HG02973 (cell line): ENCODE measurements around the gene REG3G.

ENCODE experiments used
- ATAC-seq: cut with Tn5 transposase; IDR thresholded peaks from one replicate; pipeline ENCODE4 v1.9.1; 2021; ENCODE audit warnings: moderate library complexity; ENCODE audit not compliant: unreplicated experiment

REG3G gene

DNA sequence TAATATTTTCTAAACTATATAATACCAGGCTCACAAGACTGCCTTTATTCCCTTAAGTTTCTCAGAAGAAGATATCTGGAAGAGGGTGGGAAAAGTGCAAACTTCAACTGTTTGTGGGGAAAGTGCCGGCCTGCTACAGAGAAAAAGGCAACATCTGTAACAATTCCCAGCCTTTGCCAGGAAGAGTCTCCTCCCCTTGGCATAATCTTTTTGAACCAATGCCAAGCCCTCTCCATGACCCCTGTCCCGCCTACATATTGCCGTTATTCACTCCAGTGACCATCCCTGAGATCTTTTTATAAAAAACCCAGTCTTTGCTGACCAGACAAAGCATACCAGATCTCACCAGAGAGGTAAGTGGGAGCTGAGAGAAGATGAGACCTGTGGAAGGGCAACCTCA is at the start of gene REG3G:
Gene REG3G (plus strand): TSS at position 282 of the 400 bp plus-strand sequence. CDS start 392 bp downstream, outside the sequence.
- ATAC-seq, result no peak

DNA sequence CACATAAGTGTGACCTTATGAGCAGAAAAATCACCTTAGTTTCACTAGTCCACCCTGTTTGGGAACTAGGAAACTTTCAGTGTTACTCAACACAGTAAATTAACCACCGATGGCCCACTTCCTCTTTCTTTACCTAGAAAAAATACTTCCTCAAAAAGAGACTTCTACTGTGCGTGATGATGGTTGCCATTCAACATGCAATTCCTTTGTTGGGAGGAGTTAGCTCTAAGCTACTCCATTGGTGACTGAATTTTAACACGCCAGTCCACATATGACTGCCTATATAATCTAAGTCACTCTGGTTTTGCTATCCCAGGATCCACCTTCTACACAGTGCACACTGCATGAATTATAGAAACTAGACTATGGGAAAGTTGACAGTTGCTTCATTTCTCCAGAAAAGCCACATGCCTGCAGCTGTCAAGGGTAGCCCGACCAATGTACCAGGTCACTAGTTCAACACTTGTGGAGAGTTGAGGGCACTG is 47.8 kb upstream of the REG3G start:
- ATAC-seq, result peak; percentile 98

DNA sequence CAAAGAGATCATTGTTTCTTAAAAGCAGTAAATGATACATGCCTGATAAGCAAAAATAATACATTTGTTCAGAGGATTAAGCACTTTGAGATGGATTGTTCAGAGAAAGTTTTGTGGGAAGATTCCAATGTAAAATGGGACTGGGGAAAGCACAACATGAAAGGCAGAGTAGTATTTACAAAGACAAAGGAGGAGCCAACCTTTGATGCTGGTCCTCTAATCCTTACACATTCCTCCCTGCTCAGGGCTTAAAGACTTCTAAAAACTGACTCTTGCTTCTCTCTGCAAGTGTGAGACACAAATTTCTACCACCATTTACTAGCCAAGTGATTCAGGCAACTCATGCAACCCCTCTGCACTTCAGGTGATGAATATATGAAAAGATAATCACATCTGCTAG is 47.2 kb upstream of the REG3G start:
- no peak for ATAC-seq

DNA sequence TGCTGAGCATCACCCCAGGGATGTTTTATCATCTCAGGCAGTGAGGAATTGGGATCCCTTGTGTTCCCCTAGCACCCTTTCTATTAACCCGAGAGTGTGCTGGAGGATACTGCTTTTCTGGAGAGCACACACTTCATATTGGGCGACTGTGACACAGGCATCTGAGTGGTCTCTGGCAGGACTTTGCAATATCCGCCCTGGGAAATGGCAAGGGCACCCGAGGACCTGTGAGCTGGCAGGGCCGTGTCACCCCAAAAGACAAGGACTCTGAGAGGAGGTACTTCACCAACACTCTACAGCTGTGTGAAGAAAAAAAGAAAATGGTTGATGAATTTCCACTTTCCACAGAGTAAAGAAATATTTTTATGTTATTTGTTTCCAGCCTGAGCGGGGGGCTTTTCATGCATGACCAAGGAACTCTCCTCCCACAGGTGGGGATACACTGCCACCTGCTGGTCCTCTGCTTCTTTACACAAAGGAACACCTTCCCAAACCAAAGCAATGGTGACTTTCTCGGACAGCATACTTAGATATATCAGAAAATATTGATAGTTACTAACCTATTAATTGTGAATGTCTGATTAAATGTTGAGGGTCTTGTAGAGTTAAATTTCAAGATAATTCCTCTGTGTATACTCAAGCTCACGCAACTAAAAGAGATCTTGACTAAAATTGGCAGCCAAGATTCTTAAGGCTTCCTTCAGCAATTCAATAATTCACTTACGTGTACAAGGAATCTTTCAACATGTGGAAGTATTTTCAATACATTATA is 45.9 kb upstream of the REG3G start:
- no peak for ATAC-seq

DNA sequence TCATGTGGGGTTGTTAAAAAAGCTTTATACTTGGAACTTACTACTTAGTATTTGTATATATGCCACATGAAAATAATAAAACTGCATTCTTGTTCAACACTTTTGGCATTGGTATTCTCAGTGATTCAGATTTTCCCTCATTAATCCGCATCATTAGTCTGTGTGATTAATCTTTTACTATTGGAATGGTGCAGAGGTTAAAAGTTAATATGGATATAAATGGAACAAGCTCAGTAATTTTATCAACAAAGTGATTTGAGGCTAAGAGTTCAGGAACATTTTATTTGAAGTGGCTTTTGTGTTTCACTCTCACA is 45.4 kb upstream of the REG3G start:
- no peak for ATAC-seq

DNA sequence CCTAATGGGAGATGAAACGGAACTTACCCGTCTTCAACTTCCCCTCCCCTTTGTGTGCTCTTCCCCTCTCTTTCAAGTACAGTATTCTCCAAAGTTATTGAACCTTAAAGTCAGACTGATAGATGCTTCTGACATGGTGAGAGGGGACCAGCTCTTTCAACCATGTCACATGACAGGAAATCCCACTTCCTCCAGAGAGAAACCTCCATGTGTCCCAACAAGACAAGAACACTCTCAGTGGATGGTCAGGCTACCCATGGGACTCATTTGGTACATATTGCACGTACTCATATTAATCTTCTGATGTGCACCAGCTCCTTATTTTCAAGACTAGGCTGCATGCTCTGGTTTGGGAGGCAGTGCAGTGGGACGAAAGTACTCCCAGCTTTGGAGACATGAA is 44.6 kb upstream of the REG3G start:
- no peak for ATAC-seq

DNA sequence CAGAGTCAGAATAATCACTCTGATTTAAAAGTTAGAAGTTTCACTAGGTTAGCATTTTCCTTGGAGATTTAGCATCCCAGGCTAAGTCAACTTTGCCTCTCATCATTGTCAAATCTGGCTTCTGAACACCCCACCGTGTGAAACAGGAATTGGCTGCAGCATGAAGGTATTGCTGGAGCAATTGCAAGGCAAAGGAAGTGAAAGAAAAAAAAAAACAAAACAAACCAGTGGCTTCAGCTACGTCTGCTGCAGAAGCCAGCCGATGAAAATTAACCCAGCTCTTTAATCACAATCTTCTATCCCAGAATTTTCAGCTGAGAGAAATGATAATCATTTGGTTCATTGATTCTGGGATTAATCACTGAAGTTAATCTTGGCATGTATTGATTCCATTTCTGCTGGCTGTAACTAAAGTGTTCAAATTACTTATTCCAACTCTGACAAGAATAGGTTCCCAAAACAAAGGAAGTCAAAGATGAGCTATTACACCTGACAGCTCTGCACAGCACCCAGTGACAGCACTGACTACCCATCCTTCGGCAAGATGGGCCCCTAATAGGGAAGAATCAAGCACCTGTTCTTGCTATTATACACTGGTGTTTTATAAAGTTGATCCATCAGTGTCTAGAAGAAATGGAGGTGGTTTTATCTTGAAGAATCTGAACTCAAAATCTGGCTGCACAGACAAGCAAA is 42.7 kb upstream of the REG3G start:
- no peak for ATAC-seq

DNA sequence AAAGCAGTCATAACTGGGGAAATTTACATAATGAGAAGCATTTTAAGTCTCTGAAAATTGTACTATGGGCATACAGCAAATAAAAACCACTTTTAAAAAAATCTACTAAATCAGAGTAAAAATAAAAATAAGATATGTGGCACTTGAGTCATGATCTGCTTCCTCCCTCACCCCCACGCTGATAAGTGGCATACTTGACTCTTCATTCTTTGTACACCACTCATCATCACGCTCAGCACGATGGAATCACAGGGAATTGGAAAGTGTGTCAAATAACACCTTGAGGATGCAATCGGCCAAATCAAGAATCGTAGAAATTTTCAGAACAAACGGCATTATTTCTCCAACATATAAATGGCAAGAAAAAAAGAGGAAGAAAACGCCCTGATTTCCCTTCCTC is 41.1 kb upstream of the REG3G start:
- ATAC-seq, result no peak

DNA sequence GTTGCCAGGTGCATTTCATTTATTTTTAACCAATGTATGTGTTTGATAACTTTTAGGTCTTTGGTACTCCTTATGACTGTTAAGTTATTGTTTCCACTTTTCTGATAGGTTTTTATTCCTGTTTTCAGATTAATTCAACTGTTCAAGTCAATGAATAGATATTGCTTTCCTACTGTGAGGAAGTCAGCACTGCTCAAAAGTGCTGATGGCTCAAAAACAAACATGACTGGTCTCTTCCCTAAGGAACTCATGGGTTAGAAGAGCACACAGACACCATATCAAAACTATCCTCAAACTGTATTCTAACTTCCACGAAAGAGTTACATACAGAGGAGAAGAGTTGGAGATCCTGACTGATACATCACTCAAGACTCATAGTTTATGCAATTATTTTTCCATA is 39.9 kb upstream of the REG3G start:
- ATAC-seq, result no peak

DNA sequence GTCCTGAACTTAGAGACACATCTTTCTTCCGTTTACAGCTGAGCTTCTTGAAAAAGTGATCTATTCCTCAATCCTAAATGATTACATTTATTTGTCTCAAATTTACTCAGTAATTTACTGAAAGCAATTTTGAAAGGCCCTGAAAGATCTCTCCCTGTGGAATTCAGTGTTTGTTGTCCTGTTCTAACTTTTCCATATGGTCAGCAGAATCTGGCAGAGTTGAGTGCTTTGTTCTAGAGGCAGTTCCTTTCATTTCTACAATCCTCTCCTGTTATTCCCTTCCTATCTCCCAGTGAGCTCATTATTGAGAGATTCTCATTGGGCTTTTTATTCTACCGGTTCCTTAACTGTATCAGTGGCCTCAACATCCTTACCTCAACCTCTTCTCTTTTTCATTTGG is 36.5 kb upstream of the REG3G start:
- ATAC-seq, result no peak

DNA sequence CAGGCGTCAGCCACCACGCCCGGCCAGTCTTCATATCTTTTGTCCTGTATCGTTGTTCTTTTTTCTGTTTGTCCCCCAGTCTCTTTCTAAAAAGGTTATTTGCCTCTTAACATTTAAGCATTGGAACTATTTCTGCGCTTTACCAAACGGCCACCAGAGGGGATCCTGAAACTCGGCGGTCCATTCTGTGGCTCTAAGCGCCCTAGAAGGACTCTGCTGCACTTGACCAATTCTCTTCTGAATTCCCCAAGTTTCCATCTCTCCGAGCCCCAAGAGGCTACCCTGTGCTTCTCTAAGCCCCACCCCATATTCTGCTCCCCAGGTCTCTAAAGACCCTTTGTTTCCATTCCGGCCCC is 33.1 kb upstream of the REG3G start:
- ATAC-seq, result no peak

DNA sequence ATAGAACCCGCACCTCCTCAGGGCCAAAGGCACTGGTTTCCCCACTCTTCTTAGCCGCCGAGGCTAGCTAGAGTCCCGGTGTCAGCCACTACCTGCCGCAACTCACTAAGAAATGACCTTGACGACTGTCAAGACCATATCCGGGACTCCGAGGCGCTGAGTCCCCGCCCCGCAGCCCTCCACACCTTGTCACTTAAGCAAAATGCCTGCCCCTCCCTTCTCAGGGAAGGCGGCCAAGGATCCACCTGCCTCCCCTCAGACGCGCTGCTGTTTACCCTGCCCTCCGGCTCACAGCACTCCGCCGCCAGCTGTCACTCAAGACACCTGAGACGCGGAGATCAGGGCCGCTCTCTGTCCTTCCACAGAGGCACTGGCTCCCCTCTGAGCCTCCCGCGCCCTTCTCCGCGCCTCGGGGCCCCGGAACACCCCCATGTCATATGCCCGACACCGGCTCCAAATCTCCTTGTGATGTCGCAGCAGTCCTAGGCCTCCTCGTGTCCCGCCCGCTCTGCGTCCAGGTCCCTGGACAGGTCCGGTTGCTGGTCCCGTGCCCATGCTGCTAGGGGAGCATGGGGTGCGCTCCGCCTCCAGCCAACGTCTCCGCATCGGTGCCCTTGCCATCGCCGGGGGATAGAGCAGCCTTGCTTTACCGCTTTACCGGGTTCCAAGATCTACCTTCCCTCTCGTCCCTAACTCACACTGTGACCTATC is 32.5 kb upstream of the REG3G start:
- no peak for ATAC-seq

DNA sequence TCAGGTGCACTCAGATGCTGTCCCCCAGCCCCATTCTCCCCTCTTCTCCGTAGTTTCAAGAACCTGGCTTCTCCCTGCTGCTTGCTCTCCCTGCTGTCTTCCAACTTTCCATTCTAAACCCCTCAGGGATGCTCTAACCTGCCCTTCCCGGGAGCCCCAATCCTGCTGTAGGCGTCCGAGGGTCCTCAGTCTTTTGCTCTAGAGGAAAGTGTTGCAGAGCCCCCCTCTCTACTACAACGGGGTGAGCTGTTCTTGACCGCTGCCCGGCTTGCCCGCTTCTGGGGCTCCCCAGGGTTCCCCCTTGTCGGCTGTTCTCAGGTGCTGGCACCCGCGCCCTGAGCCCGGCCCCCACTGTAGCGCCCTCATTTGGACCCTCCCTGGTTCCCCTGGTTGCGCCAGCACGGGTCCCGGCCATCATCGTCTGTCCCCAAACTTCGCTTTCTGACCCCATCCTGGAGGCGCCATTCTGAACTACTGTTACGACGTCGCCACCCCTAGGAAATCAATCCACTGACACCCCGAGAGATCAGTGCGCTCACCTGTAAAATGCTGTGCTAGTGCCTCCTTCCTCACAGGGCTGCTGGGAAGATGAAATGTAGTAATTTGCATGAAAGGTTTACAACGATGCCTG is 31.9 kb upstream of the REG3G start:
- ATAC-seq, result no peak

DNA sequence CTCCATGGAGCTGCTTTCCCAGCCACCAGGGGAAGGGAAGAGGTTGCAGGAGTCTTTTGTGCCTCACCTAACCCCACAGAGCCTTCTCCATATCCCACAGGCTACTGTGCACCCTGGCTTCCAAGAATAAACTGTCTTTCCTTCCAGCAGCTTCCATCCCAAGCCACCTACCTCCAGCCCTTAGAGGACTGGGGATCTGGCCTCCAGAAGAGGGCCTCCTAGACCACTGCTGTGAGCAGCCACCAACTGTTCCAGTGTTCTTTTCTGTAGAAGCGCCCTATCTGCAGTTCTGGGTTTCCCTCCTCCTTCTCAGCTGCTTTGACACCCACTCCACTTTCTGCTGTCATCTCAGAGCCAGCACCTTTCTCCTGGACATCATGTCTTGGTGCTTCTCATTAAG is 30.7 kb upstream of the REG3G start:
- ATAC-seq, result no peak

DNA sequence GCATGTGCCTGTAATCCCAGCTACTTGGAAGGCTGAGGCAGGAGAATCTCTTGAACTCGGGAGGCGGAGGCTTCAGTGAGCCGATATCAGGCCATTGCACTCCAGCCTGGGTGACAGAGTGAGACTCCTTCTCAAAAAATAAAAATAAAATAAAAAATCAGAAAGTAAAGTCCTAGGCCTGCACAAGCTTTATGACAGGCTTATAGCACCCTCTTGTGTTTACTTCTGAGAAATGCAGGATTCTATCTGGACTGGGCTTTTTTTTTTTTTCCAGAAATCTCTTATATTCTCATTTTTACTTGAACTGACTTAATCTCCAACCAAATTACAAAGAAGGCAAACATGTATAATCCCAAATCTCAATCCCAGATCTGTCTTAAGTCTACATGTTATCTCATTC is 26.1 kb upstream of the REG3G start:
- ATAC-seq, result no peak

DNA sequence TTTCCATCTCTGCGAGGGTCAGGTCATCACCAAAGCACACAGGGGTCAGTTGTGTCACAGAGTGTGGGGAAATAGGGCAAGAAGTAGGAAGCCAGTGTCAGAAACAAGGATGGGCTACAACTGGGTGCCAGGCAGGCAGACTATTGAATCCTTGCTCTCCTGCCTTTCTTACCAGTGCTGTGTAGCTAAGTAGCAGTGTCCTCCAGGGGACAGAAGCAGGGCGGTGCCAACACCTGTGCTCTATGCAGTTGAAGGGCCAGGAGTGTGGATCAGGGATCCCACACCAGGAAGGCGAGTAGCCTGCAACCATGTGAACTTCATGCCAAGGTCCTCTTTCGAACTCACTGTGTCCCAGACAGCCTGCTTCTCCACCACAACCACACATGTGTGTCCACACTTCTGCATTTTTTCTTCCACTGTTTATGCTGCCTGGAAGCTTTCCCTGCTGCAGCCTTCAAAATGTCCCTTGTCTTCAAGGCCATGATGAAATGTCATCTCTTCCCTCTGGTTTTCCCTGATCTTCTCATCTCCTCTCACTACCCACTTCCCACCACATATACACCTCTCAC is 25.4 kb upstream of the REG3G start:
- ATAC-seq, result no peak

DNA sequence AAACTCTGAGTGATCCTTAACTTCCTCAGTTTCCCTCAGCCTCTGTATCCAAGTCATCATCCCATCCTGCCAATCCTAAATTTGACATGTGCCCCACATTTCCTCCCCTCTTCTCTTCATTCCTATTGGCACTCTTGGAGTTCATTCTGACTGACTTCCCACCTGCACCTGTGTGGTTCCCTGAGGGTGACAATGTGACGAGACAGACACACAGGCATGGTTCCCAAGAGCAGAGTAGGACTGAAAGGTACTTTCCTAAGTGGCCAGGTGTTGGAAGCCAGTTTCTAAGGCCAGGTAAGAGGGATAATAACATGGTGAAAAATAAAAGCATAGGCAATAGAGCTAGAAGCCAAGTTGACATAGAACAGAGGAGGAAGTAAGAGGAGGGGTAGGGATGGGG is 24.2 kb upstream of the REG3G start:
- no peak for ATAC-seq

DNA sequence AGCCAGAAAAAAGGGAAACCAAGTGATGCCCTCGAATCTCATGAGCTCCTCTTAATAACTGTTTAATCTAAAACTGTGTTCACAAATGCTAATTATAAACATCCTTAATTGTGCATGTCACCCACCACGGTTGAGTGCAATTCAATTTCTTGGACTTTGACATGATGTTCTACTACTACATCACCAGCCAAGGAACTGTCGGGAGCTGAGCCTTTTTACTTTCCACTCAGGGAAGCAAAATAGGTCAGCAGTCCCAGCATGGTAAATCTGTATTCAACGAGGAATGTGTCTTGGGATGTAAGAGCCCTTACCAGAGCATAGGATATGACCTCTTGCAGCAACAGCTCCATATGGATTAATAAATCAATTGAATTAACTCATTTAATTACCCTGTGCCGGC is 20.8 kb upstream of the REG3G start:
- ATAC-seq, result no peak

DNA sequence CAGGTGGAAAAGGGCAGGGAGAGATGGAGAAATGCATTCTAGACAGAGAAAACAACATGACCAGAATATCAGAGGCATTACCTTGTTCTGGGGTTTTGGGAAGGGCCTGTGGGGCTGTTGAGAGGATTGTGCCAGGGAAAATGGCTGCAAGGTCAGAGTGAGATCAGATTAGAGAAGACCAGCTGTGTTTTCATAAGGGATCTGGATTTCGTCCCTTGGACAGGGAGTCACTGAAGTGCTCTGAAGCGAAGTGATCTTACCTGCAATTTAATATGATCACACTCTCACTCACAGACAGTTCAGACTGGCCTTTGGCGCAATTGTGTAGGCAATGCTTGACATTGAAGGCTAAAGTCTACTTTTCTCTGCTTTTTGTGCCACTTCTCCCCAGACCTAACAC is 20.3 kb upstream of the REG3G start:
- ATAC-seq, result no peak

DNA sequence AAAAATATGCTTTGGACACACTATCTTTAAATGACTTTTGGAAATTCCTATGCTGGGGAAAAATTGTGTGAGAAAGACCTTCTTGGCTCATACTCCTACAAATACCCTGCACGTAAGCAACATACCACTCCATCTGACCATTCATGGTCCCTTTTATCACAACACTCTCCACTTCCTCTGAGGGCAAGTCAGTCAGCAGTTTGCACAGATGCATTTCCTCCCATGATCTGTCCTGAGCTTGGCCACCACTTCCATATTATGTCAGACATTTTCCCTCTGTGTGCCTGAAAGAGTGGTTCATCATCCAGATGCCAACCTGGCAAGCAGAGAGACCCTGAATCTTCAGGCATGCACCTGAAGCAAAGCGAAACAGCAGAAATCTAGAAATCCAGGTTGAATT is 16.1 kb upstream of the REG3G start:
- ATAC-seq, result no peak

DNA sequence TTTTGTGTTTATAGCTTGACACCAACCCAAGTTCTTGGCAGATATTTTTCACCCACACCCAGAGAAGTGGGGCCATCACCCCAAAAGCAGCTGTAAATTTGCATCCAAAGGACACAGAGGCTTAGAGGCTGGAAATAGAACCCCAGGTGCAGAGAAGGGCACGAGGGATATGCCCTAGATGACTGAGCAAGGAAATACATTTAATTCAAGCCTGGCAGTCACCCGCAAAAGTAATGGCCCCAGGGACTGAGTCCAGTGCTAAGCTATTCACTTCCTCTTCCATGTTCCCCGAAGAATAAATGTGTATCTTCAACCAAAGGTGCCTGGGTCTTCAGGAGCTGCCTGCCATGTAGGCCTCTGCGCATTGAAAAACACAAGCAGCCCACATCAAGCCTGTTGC is 14.0 kb upstream of the REG3G start:
- ATAC-seq, result no peak
